ENCODE data around the gene HACD2.

Gene HACD2

GRCh38 chr3:123481071-123481470, 103.8 kb downstream of the HACD2 start:
- DNase-seq (ENCODE audit: low read depth) = no peak

- DNase-seq (ENCODE audit: low read depth) = no peak
Observed at GRCh38 chr3:123480428-123480827, 104.4 kb downstream of the HACD2 start.

- no peak for DNase-seq (ENCODE audit: low read depth)
Observed at GRCh38 chr3:123479891-123480290, 105.0 kb downstream of the HACD2 start.

GRCh38 chr3:123478314-123478713, 106.5 kb downstream of the HACD2 start:
- no peak for DNase-seq (ENCODE audit: low read depth)

- no peak for DNase-seq (ENCODE audit: low read depth)
Observed at GRCh38 chr3:123476967-123477750, 107.7 kb downstream of the HACD2 start.

- no peak for DNase-seq (ENCODE audit: low read depth)
Observed at GRCh38 chr3:123475786-123476185, 109.1 kb downstream of the HACD2 start.

GRCh38 chr3:123471106-123471505, 113.7 kb downstream of the HACD2 start:
- DNase-seq (ENCODE audit: low read depth) = no peak

- no peak for DNase-seq (ENCODE audit: low read depth)
Observed at GRCh38 chr3:123469323-123469995, 115.4 kb downstream of the HACD2 start.

- no peak for DNase-seq (ENCODE audit: low read depth)
Observed at GRCh38 chr3:123467046-123467445, 117.8 kb downstream of the HACD2 start.

- DNase-seq (ENCODE audit: low read depth) = no peak
Observed at GRCh38 chr3:123464211-123464610, 120.6 kb downstream of the HACD2 start.

- DNase-seq (ENCODE audit: low read depth) = no peak
Observed at GRCh38 chr3:123459862-123460261, 125.0 kb downstream of the HACD2 start.

GRCh38 chr3:123458255-123458654, 126.6 kb downstream of the HACD2 start:
- no peak for DNase-seq (ENCODE audit: low read depth)

- no peak for DNase-seq (ENCODE audit: low read depth)
Observed at GRCh38 chr3:123457841-123458240, 127.0 kb downstream of the HACD2 start.

- no peak for DNase-seq (ENCODE audit: low read depth)
Observed at GRCh38 chr3:123453675-123454074, 131.2 kb downstream of the HACD2 start.

GRCh38 chr3:123451186-123451585, 133.7 kb downstream of the HACD2 start:
- DNase-seq (ENCODE audit: low read depth) = no peak

GRCh38 chr3:123449997-123450604, 134.8 kb downstream of the HACD2 start:
- DNase-seq (ENCODE audit: low read depth) = no peak

- DNase-seq (ENCODE audit: low read depth) = no peak
Observed at GRCh38 chr3:123449102-123449996, 135.5 kb downstream of the HACD2 start.

- no peak for DNase-seq (ENCODE audit: low read depth)
Observed at GRCh38 chr3:123448536-123449101, 136.2 kb downstream of the HACD2 start, which contains the start of gene ADCY5. ADCY5 (minus strand) TSS chr3:123449090; CDS start chr3:123448545, 545 bp downstream.

- peak; percentile 4 for DNase-seq (ENCODE audit: low read depth)
Observed at GRCh38 chr3:123447749-123448517, 136.9 kb downstream of the HACD2 start.

- DNase-seq (ENCODE audit: low read depth) = no peak
Observed at GRCh38 chr3:123447416-123447748, 137.5 kb downstream of the HACD2 start.

GRCh38 chr3:123446610-123447109, 138.2 kb downstream of the HACD2 start:
- DNase-seq (ENCODE audit: low read depth) = no peak
